Transverse colon (tissue), 4 donors: ENCODE measurements around the gene MS4A12.

Experiments used
- POLR2A ChIP-seq: fragments of 450-650 bp; IDR thresholded peaks from one replicate; pipeline ENCODE4 v1.6.1; 2016; ENCODE audit warnings: antibody characterized with exemption, mild to moderate bottlenecking, moderate library complexity
- POLR2AphosphoS5 ChIP-seq, 3 donors: sonication (generic); formaldehyde crosslinking; IDR thresholded peaks; one replicate each; pipeline ENCODE4 v1.6.1; 2016; ENCODE audit warnings: antibody characterized with exemption in 3 of 3
- TF ChIP-seq, protein P1 (sequence below), 5 experiments: fragments of 200-600 bp in 3 of 5; fragments of 450-650 bp in 2 of 5; sonication (generic) in 3 of 5; IDR thresholded peaks; 1 replicate in 2 of 5; 2 replicates in 3 of 5; pipeline ENCODE4 v1.5.1; 2016 to 2017; ENCODE audit warnings: antibody characterized with exemption in 5 of 5, inconsistent platforms in 3 of 5, mild to moderate bottlenecking in 2 of 5, moderate library complexity in 1 of 5

DNA sequence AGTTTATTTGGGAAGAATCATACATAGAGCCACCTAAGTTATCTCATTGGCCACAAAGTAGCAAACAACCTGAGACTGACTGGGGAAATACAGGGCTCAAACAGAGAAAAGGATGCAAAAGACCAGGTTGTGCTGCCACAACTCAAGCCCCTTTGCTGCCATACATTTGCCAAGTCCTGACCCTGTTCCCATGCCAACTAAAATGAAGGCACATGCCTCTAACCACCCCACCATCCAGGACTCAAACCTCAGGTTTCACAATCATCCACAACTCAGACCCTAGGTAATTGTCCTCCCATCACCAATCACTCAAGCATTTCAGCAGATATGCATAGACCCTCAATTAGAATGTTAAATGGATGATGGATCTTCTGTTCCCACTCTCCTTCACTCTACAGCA, 38.4 kb upstream of the MS4A12 start:
- TF ChIP-seq POLR2A (no peak), POLR2AphosphoS5 (IDR thresholded peaks at IDR 0.05) (no peak)
- TF ChIP-seq, protein P1, sequence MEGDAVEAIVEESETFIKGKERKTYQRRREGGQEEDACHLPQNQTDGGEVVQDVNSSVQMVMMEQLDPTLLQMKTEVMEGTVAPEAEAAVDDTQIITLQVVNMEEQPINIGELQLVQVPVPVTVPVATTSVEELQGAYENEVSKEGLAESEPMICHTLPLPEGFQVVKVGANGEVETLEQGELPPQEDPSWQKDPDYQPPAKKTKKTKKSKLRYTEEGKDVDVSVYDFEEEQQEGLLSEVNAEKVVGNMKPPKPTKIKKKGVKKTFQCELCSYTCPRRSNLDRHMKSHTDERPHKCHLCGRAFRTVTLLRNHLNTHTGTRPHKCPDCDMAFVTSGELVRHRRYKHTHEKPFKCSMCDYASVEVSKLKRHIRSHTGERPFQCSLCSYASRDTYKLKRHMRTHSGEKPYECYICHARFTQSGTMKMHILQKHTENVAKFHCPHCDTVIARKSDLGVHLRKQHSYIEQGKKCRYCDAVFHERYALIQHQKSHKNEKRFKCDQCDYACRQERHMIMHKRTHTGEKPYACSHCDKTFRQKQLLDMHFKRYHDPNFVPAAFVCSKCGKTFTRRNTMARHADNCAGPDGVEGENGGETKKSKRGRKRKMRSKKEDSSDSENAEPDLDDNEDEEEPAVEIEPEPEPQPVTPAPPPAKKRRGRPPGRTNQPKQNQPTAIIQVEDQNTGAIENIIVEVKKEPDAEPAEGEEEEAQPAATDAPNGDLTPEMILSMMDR (IDR thresholded peaks at IDR 0.05), result no peak
